Measurements from ENCODE around the gene FRMPD4.
A peak's percentile ranks its signal among the peaks of the same experiment; 100 is the strongest.

The FRMPD4 gene

DNA sequence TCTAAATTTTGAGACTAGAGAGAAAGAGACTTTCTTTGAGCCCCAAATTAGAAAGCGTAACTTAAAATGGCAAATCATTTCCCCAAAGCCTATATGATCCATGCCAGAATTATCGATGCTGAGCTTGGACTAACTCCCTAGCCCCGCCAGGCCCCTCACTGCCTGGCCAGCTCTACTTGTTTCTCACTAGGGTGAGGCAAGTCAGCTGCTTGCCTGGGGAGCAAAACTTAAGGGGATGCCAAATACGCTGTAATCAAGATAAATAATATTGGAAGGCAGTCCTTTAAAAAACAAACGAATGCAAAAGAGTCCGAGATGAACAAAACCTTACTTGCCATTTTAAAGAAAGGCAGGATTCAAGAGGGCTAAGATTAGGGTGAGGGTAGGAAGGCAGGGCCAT lies 236.0 kb downstream of the FRMPD4 start:
- no peak for DNase-seq

DNA sequence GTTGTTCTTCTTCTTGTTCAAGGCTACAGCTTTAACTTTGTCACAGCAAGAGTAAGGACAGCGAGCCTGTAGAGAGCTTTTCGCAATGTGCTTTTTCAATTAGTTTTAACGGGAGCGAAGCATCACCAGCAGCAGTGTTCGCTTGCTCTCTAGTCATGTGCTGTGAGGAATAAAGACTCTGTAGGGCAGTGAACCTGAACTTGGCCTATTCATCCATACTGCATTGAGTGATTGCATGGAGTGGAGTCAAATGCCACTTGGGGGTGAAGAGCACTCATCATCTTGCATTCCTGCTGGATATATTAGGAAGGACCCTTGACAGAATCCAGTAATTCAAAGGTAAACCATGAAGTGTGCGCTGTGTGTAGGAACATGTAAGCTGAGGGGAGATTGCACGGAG lies 240.0 kb downstream of the FRMPD4 start:
- DNase-seq: no peak

DNA sequence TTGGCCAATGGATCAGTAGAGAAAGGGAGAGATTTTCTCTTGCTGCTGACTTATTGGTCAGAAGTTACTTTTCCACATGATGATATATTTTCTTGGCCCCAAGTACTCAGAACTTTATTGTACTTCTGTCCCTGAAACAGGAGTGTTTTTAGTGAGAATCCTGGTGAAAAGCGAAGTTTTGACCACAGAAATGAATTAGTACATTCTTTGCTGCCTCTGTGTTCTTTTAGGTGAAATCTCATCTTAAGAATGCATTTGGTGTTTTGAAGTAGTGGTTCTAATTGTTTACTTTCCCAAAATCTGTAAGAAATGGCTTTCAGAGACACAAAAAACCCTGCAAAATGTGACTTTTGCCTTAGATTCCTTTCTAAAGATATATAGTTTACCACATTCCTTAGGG lies 240.4 kb downstream of the FRMPD4 start:
- DNase-seq: no peak

GRCh38 chrX:12379671-12380070 lies 241.4 kb downstream of the FRMPD4 start:
- DNase-seq: no peak

- DNase-seq: no peak
Measured at GRCh38 chrX:12383196-12383595, 244.9 kb downstream of the FRMPD4 start.

GRCh38 chrX:12390301-12390700 lies 252.0 kb downstream of the FRMPD4 start:
- no peak for DNase-seq

- DNase-seq: no peak
Measured at GRCh38 chrX:12396584-12396983, 258.3 kb downstream of the FRMPD4 start.

DNA sequence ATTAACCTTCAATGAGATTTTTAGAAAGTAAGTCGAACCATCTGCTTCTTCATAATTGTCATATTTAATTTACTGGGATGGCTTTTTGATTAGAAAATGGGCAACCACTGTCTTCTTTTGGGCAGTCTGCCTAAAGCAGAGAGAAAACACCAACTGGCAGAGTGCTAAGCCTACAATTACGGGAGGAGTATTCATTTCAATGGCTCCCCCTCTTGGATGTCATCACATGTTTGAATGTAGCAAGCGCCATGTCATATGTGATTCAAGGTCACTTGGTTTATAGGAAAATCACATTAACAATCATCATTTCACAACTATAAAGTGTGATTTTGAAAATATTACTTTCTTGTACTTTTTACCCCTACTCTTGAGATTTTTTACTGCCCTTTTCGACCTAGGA lies 261.9 kb downstream of the FRMPD4 start:
- DNase-seq: peak; percentile 30

- DNase-seq: no peak
Measured at GRCh38 chrX:12401252-12401651, 263.0 kb downstream of the FRMPD4 start.

- DNase-seq: no peak
Measured at GRCh38 chrX:12403474-12404082, 265.3 kb downstream of the FRMPD4 start.

DNA sequence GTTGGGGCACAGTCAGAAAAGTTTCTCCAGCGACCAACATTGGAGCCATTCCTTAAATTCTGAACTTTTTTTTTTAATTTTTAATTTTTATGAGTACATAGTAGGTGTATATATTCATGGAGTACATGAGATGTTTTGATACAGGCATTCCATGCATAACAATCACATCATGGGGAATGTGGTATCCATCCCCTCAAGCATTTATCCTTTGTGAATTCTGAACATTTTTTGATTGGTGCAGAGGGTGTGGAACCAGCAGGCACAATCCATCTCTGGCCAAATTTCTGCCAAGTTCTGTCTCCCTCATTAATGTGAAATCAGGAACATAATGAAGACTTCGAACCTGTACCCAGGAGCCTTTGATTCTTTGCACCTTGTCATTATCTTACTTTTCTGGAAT lies 267.0 kb downstream of the FRMPD4 start:
- DNase-seq: no peak

GRCh38 chrX:12410523-12410922 lies 272.2 kb downstream of the FRMPD4 start:
- no peak for DNase-seq

GRCh38 chrX:12411831-12412230 lies 273.6 kb downstream of the FRMPD4 start:
- DNase-seq: no peak

- DNase-seq: no peak
Measured at GRCh38 chrX:12412561-12412960, 274.3 kb downstream of the FRMPD4 start.

DNA sequence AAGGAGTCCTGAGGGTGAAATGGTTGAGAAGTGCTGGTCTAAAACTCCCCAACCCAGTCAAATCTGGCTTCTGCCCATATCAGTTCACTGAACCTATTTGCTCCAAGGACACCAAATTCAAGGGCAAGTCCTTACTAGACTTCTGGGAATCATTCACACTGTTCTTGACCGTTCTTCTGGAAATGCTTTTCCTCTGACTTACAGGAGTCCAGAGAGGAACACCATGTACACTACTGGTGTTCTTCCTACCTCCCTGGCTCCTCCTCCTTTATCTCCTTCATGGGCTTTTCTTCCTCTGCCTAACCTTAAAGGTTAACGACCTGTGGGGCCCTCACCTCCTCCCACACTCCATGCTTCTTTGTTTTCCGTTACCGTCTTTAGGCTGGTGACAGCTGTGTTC lies 281.3 kb downstream of the FRMPD4 start:
- DNase-seq: no peak

DNA sequence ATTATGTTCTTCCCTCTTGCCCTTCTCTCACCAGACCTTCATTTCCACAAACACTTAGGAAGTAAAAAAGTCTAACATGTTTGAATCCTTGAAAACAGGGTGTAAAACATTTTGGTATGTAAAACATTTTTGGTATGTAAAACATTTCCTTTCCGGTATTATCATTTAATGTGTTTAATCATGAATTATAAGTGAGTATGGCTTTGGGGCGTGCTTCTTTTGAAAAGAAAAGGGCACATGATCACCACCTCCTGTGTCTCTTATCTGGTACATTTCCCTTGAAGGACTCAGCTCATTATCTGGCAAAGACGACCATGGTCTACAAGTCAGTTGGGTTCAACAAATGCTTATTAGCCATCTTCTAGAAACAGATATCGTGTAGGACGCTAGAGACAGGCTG lies 283.6 kb downstream of the FRMPD4 start:
- DNase-seq: no peak

- no peak for DNase-seq
Measured at GRCh38 chrX:12423346-12423745, 285.1 kb downstream of the FRMPD4 start.

- DNase-seq: no peak
Measured at GRCh38 chrX:12425496-12425895, 287.2 kb downstream of the FRMPD4 start.

GRCh38 chrX:12426420-12426819 lies 288.1 kb downstream of the FRMPD4 start:
- DNase-seq: no peak

DNA sequence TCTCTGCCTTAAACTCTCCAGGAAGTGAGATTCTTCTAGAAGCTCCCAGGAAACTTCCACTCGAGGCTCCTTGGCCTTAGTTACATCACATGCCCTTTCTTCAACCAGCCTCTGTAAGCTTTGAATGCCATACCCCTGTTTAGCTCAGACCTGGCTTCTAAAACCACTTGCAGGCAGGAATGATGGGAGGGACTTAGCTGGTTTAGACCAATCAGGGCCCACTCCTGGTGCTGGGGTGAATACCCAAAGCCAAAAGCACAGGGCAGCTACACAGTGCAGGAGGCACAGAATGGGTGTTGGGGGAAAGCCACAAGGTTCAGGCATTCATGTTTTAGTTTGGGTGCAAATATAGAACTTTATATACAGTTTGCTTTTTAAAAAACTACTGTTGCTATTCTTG lies 296.2 kb downstream of the FRMPD4 start:
- no peak for DNase-seq

DNA sequence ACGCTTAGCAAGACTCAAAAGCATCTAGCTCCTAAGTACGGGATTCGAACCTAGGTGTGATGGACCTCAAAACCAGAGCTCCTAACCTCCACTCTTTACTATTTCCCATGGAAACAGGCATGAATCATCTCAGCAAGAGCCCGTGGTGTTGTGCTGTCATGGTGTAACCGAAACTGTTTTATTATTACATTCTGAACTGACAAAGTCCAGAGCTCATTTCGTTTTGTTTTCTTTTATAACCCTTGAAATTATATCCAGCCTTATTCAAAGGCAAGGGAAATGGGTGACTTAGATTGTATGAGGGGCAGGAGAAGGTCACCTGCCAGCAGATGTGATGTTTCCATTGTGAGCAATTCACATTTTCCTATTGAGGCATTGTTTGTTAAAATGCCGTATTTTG lies 301.1 kb downstream of the FRMPD4 start:
- DNase-seq: no peak

- DNase-seq: no peak
Measured at GRCh38 chrX:12440246-12440645, 302.0 kb downstream of the FRMPD4 start.

DNA sequence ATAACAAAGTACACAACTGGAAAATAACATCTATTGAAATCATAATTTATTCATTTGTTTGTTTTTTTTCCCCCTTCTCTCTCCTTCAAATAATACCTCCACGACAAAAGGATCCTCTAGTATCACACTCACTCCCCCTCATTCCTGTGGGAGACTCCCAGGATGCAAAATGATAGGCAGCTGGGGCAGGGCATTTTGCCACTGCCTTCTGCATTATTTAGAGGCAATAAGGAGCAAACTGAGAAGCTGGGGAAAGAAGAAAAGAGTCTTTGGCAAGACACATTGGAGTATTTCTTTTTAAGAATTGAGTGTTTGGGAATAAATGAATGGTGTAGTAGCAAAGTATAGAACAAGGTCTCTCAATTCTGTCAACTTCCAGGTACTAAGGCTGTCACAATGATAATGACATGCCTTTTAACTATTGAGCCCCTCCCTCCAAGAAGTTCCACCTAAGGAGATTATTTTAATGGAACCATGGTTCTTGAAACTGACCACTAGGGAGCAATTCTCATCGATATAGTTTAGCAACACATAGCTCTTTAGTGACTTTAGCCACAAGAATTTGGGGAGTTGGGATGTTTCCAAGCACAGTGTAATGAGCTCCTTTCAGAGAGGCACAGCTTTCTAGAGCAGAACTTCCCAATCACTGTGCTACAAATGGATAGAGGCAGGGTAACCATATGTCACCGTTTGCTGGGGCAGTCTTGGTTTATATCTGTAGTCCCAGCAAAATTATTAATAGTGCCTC lies 303.3 kb downstream of the FRMPD4 start:
- DNase-seq: no peak

DNA sequence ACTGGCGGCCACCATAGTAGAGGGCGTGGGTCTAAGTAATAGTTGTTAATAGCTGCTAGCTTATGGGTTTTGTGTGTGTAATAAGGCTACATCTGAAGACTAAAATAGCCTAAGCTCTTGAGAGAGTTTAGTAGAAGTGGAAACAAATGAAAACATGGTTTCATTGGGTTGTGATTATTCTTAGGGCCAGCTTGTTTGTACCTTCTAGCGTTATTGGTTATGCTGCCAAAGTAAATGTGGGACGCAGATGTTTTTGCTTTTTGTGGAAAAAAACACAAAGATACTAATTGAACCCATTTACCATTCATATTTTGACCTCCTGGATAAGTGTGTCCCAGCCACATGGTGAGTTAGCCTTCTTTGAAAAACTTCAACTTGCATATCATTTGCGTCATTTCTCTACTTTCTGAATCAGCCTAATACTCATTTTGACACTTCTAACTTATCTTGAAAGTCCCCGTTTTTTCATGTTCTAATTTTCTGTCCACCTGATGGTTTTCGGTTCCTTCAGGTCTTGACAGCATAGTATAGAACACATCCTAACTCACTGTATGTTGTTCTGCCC lies 305.3 kb downstream of the FRMPD4 start:
- DNase-seq: no peak

All from NCI-H1105 treated with DMSO at 0.1 percent for 48 hours (cell line).